Neural progenitor cell (in vitro differentiated cells): Measurements from ENCODE around the gene ELAVL3.
A peak's percentile ranks its signal among the peaks of the same experiment; 100 is the strongest.

Source experiments
- CTCF ChIP-seq: fragments of 200-600 bp; sonication (generic); IDR thresholded peaks from 2 replicates; pipeline ENCODE4 v1.5.1; 2017; ENCODE audit warnings: antibody characterized with exemption, mild to moderate bottlenecking
- EZH2 ChIP-seq: fragments of 200-600 bp; sonication (generic); IDR thresholded peaks from 2 replicates; pipeline ENCODE4 v1.6.1; 2017; ENCODE audit warnings: antibody characterized with exemption, mild to moderate bottlenecking, moderate library complexity

- TF ChIP-seq CTCF (no peak), EZH2 (peak; percentile 55)
Measured at GRCh38 chr19:11480715-11481533, at the start of gene ELAVL3.
